ENCODE data around the gene ICOS. TPM values are rescaled to one million over a fixed set of nuclear protein-coding genes. Genes with fewer than 3 reads are reported as not detected.

Gene ICOS
- total and polyA plus RNA-seq, 2 of the 4 experiments (the other 2 are of a cell fraction): not detected

DNA sequence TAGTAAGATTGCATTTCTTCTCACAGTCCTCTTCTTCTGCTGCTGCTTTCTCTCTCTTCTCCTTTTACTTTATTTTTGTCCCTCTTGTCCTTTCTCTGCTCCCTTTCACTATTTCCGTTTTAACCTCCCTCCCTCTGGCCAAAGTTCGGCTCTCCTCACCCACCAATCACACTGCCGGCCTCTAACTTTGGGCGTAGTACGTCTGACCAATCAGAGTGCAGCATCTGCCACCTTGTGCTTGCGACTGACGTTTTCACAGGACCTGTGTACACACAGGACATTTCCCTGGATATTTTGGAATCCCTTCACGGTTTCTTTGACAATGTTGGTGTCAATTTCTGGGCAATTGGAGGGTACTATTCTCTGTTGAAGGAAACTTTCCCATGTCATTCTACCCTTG, 22.6 kb upstream of the ICOS start (continued):
- TF ChIP-seq RCOR1 (IDR thresholded peaks at IDR 0.05; ENCODE audit: insufficient replicate concordance, low read length): no peak
- no peak for TF ChIP-seq NFE2L2 (IDR thresholded peaks at IDR 0.05; ENCODE audit: low read depth, low read length)
- no peak for TF ChIP-seq BHLHE40 (IDR thresholded peaks at IDR 0.05; ENCODE audit: low read depth, low read length)
- TF ChIP-seq CHD1 (IDR thresholded peaks at IDR 0.05; ENCODE audit: low read depth, low read length): no peak
- TF ChIP-seq FOS (IDR thresholded peaks at IDR 0.05; ENCODE audit: low read depth, low read length): no peak
- no peak for TF ChIP-seq RAD21 (IDR thresholded peaks at IDR 0.05; ENCODE audit: low read length)

DNA sequence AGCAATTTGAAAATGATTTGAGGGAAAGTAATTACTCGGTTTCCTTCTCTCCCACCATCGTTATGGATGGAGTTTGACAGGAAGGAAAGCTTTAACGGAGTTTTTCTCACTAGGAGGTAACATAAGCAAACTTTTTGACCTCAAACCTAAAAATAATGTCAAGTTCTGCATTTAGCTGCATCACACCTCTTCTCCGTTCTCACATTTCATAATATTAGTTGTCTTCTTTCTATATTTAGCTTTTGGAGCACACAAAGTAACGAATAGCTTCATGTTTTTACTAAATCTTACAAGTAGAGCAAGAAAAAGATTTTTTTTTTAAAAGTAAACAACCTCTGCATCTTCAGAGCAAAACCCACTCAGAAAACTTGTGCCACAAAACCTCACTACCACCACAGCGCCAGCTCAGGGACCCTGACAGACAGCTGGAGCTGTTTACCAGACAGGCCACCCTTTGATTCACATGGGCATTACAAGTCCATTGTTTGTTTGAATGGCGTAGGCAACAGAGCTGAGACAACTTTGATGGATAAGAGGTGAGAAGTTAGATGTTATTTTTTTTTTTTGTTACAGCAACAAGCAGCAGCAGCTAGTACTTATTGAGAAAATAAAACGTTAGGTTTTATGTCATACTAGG, 21.9 kb upstream of the ICOS start:
- Histone ChIP-seq H2AK9ac (replicated peaks; ENCODE audit: low read depth, low read length, poor library complexity) (no peak overlapping the region), H3K4me1 (ENCODE audit: control insufficient read depth, insufficient read depth, low read length) (no peaks in the 10 kb centered on the region), H2BK20ac (ENCODE audit: low read depth, low read length) (no peak overlapping the region), H3K9ac (ENCODE audit: low read depth, low read length) (no peak overlapping the region), H3K9me1 (ENCODE audit: insufficient read depth, low read length) (no peaks in the 10 kb centered on the region), H3K4me3 (ENCODE audit: insufficient read depth, low read depth, low read length) (no peak overlapping the region), H4K5ac (ENCODE audit: low read depth, low read length) (no peak overlapping the region), H3K79me1 (ENCODE audit: low read depth in 1 of 2, low read length in 2 of 2) (no peaks in the 10 kb centered on the region), H3K4me2 (ENCODE audit: low read depth, low read length) (no peak overlapping the region), H3K14ac (replicated peaks; ENCODE audit: low read depth, low read length) (no peak overlapping the region), H2AK5ac (ENCODE audit: low read depth, low read length) (no peak overlapping the region), H3K27ac (ENCODE audit: insufficient read depth, low read length) (no peak overlapping the region), H3K18ac (ENCODE audit: low read depth, low read length) (no peak overlapping the region), H4K20me1 (ENCODE audit: insufficient read depth, low read length) (no peaks in the 10 kb centered on the region), H3K4ac (ENCODE audit: low read depth, low read length) (no peak overlapping the region), H4K8ac (ENCODE audit: low read depth in 2 of 2, low read length in 2 of 2) (no peak overlapping the region), H2AFZ (replicated peaks; ENCODE audit: low read length, poor library complexity) (no peak overlapping the region), H2BK5ac (ENCODE audit: low read depth, low read length, poor library complexity, severe bottlenecking) (no peak overlapping the region), H3K27me3 (ENCODE audit: control insufficient read depth, insufficient read depth, low read length) (peaks cover 16% of the 10 kb centered on the region), H4K91ac (ENCODE audit: insufficient read depth, low read depth, low read length) (no peak overlapping the region), H3K56ac (ENCODE audit: extremely low read depth, insufficient read depth, low read length) (no peak overlapping the region), H2BK120ac (ENCODE audit: low read depth, low read length) (no peak overlapping the region), H2BK15ac (ENCODE audit: low read depth, low read length) (no peak overlapping the region), H3K9me3 (ENCODE audit: control insufficient read depth, insufficient read depth, low read length) (no peaks in the 10 kb centered on the region), H3K36me3 (ENCODE audit: control insufficient read depth, insufficient read depth, low read length) (no peaks in the 10 kb centered on the region), H3K23ac (ENCODE audit: low read depth, low read length) (no peak overlapping the region)
- WGBS, 2 experiments (ENCODE audit: extremely low coverage in 2 of 2, insufficient read length in 1 of 2): no CpG with 5 or more reads among the region's 8 CpGs
- in situ Hi-C loops (cut with MboI; ENCODE audit: low sequenced_read_pairs): loop anchor here (25.0 kb wide), 1 partner anchor 1327 kb away; no protein-coding TSS in a partner anchor
- no TSS peak for BruUV-seq (replicated peaks)
- ATAC-seq (ENCODE audit: low read depth) (no peak), DNase-seq (no peak)
- POLR2A ChIA-PET (ENCODE audit: unreplicated experiment): no interaction called here
- dilution Hi-C loops (cut with HindIII; ENCODE audit: low sequenced_read_pairs, unreplicated experiment): no loop called here
- CTCF ChIA-PET: interaction anchor here (0.7 kb wide), 2 partner anchors 11 to 243 kb away, joined by 3 to 4 read pairs; no protein-coding TSS in a partner anchor
- intact Hi-C loops (cut with micrococcal nuclease): no loop called here
- TF ChIP-seq MAFK (IDR thresholded peaks at IDR 0.05; ENCODE audit: low read depth, low read length) (no peak), SMC3 (IDR thresholded peaks at IDR 0.05; ENCODE audit: low read depth, low read length) (no peak), POLR2A (IDR thresholded peaks at IDR 0.05; ENCODE audit: low read depth, low read length) (no peak), RAD21 (IDR thresholded peaks at IDR 0.05; ENCODE audit: low read length) (no peak), CEBPB (IDR thresholded peaks at IDR 0.05; ENCODE audit: low read depth, low read length) (no peak), RCOR1 (IDR thresholded peaks at IDR 0.05; ENCODE audit: insufficient replicate concordance, low read length) (no peak), RFX5 (IDR thresholded peaks at IDR 0.05; ENCODE audit: low read depth, low read length) (no peak), BHLHE40 (IDR thresholded peaks at IDR 0.05; ENCODE audit: low read depth, low read length) (no peak), CHD1 (IDR thresholded peaks at IDR 0.05; ENCODE audit: low read depth, low read length) (no peak)
- TF ChIP-seq, protein P1, sequence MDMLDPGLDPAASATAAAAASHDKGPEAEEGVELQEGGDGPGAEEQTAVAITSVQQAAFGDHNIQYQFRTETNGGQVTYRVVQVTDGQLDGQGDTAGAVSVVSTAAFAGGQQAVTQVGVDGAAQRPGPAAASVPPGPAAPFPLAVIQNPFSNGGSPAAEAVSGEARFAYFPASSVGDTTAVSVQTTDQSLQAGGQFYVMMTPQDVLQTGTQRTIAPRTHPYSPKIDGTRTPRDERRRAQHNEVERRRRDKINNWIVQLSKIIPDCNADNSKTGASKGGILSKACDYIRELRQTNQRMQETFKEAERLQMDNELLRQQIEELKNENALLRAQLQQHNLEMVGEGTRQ (IDR thresholded peaks at IDR 0.05; ENCODE audit: low read depth, low read length): no peak
- TF ChIP-seq, protein P2, sequence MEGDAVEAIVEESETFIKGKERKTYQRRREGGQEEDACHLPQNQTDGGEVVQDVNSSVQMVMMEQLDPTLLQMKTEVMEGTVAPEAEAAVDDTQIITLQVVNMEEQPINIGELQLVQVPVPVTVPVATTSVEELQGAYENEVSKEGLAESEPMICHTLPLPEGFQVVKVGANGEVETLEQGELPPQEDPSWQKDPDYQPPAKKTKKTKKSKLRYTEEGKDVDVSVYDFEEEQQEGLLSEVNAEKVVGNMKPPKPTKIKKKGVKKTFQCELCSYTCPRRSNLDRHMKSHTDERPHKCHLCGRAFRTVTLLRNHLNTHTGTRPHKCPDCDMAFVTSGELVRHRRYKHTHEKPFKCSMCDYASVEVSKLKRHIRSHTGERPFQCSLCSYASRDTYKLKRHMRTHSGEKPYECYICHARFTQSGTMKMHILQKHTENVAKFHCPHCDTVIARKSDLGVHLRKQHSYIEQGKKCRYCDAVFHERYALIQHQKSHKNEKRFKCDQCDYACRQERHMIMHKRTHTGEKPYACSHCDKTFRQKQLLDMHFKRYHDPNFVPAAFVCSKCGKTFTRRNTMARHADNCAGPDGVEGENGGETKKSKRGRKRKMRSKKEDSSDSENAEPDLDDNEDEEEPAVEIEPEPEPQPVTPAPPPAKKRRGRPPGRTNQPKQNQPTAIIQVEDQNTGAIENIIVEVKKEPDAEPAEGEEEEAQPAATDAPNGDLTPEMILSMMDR (conservative IDR thresholded peaks at IDR 0.05; ENCODE audit: low read depth, low read length): no peak

Measured in IMR-90 (cell line).